ENCODE data around the gene THOC2.
A peak's percentile ranks its signal among the peaks of the same experiment; 100 is the strongest.
"Not testable (repeated sequence)": the region's sequence is repeated elsewhere in the genome, so short reads cannot be mapped to it uniquely, and the experiment has no call there.

The THOC2 gene

GRCh38 chrX:123732670-123733363 is at the start of gene THOC2:
Gene THOC2, minus strand, starts transcription at chrX:123733052. Its CDS starts 30 bp downstream, at chrX:123733022.
- TF ChIP-seq, protein P1, sequence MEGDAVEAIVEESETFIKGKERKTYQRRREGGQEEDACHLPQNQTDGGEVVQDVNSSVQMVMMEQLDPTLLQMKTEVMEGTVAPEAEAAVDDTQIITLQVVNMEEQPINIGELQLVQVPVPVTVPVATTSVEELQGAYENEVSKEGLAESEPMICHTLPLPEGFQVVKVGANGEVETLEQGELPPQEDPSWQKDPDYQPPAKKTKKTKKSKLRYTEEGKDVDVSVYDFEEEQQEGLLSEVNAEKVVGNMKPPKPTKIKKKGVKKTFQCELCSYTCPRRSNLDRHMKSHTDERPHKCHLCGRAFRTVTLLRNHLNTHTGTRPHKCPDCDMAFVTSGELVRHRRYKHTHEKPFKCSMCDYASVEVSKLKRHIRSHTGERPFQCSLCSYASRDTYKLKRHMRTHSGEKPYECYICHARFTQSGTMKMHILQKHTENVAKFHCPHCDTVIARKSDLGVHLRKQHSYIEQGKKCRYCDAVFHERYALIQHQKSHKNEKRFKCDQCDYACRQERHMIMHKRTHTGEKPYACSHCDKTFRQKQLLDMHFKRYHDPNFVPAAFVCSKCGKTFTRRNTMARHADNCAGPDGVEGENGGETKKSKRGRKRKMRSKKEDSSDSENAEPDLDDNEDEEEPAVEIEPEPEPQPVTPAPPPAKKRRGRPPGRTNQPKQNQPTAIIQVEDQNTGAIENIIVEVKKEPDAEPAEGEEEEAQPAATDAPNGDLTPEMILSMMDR (IDR thresholded peaks at IDR 0.05; ENCODE audit: control extremely low read depth, extremely low read depth, low read depth, missing control alignments): peak; percentile 11
- ChIA-PET POLR2A (no interaction called here), CTCF (no interaction called here)
- DNase-seq (ENCODE audit: extremely low spot score): peak; percentile 78

DNA sequence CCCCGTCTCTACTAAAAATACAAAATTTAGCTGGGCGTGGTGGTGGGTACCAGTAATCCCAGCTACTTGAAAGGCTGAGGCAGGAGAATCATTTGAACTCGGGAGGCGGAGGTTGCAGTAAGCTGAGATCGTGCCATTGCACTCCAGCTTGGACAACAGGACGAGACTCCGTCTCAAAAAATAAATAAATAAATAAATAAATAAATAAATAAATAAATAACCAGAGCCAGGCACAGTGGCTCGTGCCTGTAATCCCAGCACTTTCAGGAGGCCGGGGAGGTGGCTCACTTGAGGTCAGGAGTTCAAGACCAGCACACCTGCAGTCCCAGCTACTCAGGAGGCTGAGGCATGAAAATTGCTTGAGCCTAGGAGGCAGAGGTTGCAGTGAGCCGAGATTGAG is 48.9 kb upstream of the THOC2 start:
- CTCF ChIA-PET; POLR2A ChIA-PET; DNase-seq (ENCODE audit: extremely low spot score): not testable (repeated sequence)

DNA sequence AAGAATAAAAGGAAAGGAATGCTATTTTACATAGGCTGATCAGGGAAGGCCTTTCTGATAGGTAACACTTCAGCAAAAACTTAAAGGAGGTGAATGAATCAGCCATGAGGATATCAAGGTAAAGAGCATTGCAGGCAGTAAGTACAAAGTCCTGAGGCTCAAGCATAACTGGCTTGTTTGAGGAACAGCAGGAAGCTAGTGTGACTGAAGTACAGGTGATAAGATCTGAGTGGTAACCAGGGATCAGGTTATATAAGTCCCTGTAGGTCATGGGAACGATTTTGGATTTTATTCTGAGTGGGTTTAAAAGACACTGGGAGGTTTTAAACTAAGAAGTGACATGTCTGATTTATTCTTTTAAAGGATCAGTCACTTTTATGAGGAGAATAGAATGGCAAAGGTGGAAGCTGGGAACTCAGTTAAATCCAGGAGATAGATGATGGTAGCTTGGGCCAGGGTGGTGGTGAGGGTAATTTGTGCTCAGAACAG is 47.1 kb upstream of the THOC2 start:
- ChIA-PET POLR2A (no interaction called here), CTCF (interaction anchor here (0.9 to 1.6 kb wide), 2 partner anchors 11 to 357 kb away, joined by 3 to 4 read pairs; no protein-coding TSS in a partner anchor)
- DNase-seq (ENCODE audit: extremely low spot score): no peak
- TF ChIP-seq, protein P1 (IDR thresholded peaks at IDR 0.05; ENCODE audit: control extremely low read depth, extremely low read depth, low read depth, missing control alignments): no peak

GRCh38 chrX:123773258-123773988 is 40.6 kb upstream of the THOC2 start:
- TF ChIP-seq, protein P1 (IDR thresholded peaks at IDR 0.05; ENCODE audit: control extremely low read depth, extremely low read depth, low read depth, missing control alignments): no peak
- POLR2A ChIA-PET: no interaction called here

GRCh38 chrX:123771449-123772064 is 38.7 kb upstream of the THOC2 start:
- TF ChIP-seq, protein P1 (IDR thresholded peaks at IDR 0.05; ENCODE audit: control extremely low read depth, extremely low read depth, low read depth, missing control alignments): no peak
- CTCF ChIA-PET: no interaction called here
- DNase-seq (ENCODE audit: extremely low spot score): no peak
- POLR2A ChIA-PET: no interaction called here

More at GRCh38 chrX:123773258-123773988, 40.6 kb upstream of the THOC2 start:
- CTCF ChIA-PET: no interaction called here
- DNase-seq (ENCODE audit: extremely low spot score): no peak

DNA sequence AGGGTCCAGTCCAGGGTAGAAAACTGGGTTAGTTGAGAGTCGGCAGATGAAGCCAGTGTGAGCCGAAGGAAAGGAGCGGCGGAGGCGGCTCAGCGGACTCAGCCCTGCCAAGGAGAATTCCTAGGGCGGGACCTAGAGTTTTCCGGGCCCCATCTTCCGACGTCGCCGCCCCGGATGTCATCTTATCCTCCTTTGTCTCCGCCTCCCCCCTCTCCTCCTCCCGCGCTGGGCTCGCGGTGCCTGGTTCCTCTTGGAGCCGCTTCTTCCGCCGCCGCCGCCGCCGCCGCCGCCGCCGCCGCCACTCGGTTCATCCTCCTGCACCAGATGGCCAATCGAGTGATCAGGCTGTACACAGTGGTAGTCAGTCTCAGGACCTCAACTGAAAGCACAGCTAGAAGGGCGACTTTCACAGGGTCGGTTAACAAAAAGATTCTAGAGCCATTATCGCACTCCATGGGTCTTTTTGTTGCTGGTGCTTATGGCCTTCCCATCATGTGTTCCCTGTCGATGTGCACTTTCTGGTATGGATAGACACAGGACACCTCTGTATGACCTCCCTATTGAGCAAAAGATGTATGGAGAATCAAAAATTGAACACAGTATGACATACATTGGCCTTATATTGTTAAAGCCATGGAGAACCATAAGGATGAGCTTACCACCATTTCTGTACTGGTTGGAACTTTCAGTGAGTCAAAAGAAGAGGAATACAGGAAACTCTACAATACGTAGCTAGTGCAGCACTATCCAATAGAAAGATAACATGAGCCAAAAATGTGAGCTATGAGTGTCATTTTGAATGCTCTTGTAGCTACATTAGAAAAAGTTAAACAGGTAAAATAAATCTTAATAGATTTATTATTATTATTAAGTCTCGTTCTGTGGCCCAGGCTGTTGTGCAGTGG is 32.4 kb upstream of the THOC2 start:
- DNase-seq (ENCODE audit: extremely low spot score): peak; percentile 67
- ChIA-PET POLR2A (interaction anchor here (0.7 kb wide), 1 partner anchor 39 kb away, joined by 5 read pairs; no protein-coding TSS in a partner anchor), CTCF (interaction anchor here (2.1 kb wide), 1 partner anchor 13 kb away, joined by 8 read pairs; no protein-coding TSS in a partner anchor)
- TF ChIP-seq, protein P1 (IDR thresholded peaks at IDR 0.05; ENCODE audit: control extremely low read depth, extremely low read depth, low read depth, missing control alignments): no peak

GRCh38 chrX:123759849-123760248 is 27.0 kb upstream of the THOC2 start:
- CTCF ChIA-PET; POLR2A ChIA-PET; DNase-seq (ENCODE audit: extremely low spot score): not testable (repeated sequence)

GRCh38 chrX:123757794-123758193 is 24.9 kb upstream of the THOC2 start:
- DNase-seq (ENCODE audit: extremely low spot score); CTCF ChIA-PET; POLR2A ChIA-PET: not testable (repeated sequence)
